GM19455 (cell line): Measurements from ENCODE around the gene RFPL2.
"Not testable (repeated sequence)": the region's sequence is repeated elsewhere in the genome, so short reads cannot be mapped to it uniquely, and the experiment has no call there.

Source experiments
- ATAC-seq: cut with Tn5 transposase; IDR thresholded peaks from one replicate; pipeline ENCODE4 v1.9.1; 2021; ENCODE audit not compliant: unreplicated experiment

RFPL2 gene

DNA sequence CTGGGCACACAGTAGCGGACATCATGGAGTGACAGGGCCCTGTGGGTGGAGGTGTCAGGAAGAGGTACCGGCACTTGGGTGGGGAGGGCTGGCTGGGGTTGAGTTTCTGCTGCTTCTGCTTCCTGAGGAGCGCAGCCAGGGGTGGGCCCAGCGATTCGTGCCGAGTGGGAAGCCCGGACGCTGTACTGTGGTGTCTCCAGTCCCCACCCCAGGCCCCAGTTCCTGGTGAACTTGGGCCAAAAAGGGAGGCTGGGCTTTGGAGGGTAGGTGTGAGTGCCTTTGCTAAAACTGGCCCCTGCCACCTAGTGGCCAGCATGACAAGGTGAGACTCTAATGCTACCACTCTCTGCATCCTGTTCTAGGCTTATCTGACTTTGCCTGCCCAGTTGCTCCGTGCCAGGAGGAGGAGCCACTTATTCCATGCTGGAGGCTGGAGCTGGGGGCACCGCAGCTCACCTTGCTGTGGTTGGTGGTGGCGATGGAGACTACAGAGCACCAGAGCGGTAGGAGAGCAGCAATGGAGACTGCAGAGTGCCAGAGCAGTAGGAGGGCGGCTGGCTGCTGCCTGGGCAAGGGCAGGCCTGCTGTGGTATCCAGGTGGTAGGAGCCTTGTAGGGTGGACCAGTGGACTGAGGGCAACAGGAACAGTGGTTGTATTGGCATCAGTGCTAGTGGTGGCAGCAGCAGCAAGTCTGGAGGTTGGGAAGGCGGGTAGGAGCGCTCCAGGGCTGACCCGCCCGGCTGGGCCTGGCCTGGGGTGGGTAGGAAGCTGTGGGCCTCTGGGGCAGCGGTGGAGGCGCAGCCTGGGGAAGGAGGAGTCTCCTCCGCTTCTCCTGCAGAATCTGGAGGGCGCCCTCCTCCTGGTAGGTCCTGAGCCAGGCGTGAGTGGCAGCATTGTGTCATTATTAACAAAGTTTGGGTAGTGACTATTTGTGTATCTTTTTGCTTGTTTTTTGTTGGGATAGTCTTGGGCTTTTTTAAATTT, 2.2 kb upstream of the RFPL2 start:
- ATAC-seq: no peak

DNA sequence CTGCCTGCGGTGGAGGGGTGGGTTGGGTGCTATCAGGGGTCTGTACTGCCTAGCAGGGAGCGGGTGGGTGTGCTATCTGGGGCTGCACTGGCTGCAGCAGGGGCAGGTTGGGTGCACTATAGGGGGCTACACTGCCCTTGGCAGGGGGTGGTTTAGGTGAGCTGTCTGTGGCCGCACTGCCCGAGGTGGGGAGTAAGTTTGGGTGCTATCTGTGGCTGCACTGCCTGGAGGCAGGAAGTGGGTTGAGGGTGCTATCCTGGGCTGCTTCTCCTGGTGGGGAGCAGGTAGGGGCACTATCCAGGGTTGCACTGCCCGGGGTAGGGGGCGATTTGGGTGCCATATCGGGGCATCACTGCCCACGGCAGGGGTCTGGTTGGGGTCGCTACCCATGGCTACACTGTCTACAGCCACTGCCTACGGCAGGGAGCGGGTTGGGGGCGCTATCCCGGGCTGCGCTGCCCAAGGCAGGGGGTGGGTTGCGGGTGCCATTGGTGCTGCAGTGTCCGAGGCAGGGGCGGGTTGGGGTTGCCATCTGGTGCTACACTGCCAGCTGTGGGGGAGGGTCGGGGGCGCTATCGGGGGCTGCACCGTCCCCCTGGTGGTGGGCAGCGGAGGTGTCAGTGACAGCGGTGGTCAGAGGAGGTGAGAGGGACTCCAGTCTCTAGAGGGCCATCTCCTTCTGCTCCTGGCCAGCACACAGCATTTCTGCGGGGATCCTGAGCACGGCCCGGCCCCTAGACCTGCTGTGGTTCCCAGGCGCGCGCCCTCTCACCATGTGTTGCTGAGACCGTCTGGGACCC, 1.3 kb upstream of the RFPL2 start:
- no peak for ATAC-seq

DNA sequence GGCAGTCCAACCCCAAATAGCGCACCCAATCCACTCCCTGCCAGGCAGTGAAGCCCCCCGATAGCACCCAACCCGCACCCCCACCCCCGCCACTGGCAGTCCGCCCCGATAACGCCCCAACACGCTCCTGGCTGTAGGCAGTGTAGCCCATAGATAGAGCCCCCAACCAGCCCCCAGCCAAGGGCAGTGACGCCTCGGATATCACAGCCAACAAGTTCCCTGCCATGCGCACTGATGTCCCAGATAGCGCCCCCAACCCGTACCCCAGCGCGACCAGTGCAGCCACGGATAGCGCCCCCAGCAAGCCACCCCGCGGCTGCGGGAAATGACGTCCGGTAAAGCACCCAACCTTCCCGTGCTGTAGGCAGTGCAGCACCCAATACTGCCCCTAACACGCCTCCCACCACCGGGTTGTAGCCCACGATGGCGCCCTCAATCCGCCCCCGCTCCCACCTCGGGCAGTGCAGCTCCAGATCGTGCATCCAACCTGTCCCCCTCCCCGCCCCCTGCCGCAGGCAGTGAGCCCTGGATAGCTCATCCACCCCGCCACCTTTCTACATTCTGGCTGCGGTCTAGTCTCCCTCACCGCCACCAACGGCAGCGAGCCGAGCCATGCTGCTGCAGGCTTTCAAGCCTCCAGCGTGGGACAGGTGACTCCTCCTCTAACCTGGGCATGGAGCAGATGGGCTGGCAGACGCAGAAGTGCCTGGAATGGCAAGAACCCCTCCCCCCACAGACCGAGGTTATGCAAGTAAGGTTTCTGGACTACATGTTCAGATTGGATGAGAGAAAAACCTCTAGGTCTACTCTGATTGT, 625 bp downstream of the RFPL2 start:
- ATAC-seq: no peak

DNA sequence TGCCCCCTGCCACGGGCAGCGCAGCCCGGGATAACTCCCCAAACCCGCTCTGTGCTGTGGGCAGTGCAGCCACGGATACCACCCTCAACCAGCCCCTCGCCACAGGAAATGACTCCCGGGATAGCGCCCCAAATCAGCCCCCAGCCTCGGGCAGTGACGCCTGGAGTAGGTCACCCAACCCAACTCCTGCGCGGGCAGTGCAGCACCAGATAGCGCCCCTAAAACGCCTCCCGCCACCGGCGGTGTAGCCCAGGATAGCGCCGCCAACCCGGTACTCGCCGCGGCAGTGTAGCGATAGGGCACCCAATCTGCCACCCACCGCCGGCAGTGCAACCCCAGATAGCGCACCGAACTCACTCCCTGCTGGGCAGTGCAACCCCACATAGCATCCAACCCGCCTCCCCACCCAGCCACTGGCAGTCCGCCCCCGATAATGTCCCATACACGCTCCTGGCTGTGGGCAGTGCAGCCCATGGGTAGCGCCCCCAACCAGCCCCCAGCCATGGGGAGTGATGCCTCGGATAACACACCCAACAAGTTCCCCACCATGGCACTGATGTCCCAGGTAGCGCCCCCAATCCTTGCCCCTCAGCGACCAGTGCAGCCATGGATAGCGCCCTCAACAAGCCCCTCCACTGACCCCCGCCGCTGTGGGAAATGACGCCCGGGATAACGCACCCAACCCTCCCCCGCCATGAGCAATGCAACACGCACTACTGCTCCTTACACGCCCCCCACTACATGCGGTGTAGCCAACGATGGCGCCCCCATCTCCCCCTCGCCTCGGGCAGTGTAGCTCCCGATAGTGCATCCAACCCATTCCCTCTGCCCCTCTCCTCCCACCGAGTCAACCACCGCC, 1.5 kb downstream of the RFPL2 start:
- ATAC-seq: no peak

DNA sequence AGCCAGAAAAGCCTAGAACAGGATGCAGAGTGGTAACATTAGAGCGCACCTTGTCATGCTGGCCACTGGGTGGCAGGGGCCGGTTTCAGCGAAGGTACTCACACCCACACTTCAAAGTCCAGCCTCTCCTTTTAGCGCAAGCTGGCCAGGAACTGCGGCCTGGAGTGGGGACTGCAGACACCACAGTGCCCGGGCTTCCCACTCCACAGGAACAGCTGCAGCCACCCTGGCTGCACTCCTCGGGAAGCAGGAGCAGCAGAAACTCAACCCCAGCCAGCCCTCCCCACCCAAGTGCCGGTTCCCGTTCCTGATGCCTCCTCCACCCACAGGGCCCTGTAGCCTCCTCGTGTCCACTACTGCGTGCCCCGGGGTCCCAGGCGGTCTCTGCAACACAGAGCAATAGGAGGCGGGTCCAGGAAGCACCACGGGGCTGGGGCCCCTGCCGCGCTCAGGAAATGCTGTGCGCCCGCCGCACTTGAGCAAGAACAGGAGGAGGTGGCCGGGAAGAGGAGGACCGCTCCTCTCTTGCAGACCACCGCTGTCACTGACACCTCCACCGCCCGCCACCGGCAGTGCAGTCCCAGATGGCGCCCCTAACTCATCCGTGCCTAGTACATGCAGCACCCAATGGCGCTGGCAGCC, 2.2 kb downstream of the RFPL2 start:
- ATAC-seq: no peak

DNA sequence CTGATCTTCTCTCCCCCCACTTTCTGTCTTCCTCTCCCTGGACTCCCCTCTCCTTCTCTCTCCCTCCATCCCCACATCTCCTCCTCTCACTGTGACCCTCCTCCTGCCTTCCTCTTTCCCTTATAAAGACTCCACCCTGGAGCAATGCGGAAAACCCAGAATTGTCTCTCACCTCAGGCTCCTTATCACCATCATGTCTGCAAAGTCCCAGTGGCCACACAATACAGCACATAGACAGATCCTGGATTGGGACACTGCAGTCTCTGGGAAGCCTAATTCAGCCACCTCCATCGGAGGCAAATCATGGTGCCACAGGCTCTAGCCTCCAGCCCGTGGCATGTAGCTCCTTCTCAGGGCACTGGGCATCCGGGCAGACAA, 2.7 kb downstream of the RFPL2 start:
- ATAC-seq: no peak

DNA sequence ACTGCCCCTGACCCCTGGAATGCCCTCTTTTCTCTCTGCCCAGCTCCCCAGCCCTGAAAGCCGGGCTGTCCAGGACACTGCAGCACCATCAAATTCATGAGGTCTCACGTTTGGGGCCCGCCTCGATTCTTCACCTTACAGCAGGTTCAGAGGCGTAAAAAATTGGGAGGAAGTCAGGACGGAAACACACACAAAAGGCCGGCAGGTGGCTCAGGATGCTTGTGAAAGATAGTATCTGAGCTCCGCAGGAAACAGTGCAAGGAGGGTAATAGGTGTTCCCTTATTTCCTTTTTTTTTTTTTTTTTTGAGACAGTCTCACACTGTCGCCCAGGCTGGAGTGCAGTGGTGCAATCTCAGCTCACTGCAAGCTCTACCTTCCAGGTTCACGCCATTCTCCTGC, 4.1 kb downstream of the RFPL2 start:
- no peak for ATAC-seq

DNA sequence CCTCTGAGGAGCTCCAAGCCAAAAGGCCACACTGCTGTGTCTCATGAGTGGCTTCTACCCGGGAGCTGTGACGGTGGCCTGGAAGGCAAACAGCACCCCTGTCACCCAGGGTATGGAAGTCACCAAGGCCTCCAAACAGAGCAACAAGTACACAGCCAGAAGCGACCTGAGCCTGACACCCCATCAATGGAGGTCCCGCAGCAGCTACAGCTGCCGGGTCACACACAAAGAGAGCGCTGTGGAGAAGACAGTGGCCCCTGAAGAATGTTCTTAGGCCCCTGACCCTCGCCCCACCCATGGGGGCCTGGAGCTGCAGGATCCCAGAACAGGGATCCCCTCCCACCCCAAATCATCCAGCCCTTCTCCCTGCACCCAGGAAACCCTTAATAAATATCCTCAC, 4.9 kb downstream of the RFPL2 start:
- no peak for ATAC-seq

DNA sequence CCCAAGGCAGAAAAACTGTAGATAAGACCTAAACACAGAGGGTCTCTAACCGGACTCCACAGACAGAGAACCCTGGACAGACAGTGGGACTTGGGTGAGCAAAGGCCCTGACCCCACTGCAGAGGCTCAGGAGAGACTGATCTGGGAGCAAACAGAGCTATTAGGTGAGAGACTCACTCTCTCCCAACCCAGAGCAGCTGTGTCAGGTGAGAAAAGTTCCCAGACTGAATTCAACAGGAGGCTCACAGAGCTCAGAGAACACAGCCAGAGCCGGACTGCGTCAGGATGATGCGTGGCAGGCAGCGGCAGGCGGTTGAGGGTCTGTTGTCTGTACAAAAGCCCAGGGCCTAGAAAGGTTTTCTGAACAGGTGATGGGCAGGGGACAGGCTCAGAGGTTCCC, 5.5 kb downstream of the RFPL2 start:
- ATAC-seq: no peak

DNA sequence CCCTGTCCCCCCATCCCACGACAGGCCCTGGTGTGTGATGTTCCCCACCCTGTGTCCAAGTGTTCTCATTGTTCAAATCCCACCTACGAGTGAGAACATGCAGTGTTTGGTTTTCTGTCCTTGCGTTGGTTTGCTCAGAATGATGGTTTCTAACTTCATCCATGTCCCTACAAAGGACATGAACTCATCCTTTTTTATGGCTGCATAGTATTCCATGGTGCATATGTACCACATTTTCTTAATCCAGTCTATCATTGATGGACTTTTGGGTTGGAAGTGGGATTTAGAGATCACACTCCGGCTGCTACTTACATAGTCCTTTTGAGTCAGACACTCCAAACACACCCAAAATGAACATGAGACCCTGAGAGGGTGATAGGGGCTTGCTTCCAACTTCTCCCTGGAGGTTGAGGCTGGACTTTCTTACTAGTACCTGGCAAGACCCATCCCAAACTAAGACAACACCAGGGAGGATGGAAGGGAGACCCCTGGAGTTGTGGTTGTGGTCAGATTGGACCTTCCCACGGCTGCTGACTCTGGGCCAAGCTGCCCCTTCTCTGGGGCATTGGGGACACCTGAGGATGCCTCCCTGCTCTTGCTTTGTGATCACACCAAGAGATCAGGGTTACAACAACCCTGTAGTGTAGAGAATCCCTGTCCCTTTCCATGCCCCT, 7.2 kb downstream of the RFPL2 start:
- not testable (repeated sequence) for ATAC-seq

DNA sequence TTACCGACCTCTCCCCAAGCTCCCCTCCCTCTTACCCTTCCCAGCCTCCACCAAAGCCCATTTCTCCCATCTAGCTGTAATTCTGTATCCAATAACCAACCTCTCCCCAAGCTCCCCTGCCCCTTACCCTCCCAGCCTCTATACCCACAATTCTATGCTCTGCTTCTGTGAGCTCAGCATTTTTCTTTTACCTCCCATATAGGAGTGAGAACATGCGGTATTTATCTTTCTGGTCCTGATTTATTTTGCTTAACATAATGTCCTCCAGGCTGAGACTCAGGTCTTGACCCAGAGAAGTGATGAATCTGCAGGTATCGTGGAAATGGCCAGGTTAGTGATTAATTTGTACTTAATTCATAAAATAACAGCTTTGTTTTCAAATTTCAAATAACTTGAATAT, 9.0 kb downstream of the RFPL2 start:
- not testable (repeated sequence) for ATAC-seq

DNA sequence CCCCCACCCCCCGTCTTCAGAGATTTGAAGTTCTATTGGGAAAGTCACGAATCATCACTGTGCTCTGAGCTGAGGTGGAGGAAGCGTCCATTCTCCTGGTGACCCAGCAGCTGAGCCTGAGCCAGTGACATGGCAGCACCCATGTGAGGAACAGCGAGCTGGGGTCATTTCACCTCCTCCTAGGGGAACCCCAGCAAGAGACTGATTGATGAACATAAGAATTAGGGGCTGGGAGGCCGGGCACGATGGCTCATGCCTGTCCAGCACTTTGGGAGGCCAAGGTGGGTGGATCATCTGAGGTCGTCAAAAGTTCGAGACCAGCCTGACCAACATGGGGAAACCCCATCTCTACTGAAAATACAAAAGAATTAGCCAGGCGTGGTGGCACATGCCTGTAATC, 11.5 kb downstream of the RFPL2 start:
- ATAC-seq: not testable (repeated sequence)

DNA sequence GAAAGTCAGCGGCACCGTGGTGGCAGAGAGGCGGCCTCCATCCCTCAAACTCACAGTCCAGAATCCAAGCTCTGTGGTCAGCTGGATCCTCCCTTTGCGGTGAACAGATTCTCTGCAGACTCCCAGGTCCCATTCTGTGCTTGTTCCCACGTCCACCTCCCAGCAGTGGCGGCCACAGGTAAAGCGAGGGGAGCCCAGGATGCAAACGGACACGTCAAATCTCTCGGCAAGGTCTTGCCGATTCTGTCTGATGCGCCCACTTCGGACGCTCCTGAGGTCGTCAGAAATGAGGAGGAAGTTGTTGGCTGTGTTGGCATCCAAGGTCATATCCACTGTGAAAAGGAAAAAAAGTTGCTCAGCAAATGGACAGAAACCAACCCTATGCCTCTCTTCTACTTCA, 13.9 kb downstream of the RFPL2 start:
- not testable (repeated sequence) for ATAC-seq

DNA sequence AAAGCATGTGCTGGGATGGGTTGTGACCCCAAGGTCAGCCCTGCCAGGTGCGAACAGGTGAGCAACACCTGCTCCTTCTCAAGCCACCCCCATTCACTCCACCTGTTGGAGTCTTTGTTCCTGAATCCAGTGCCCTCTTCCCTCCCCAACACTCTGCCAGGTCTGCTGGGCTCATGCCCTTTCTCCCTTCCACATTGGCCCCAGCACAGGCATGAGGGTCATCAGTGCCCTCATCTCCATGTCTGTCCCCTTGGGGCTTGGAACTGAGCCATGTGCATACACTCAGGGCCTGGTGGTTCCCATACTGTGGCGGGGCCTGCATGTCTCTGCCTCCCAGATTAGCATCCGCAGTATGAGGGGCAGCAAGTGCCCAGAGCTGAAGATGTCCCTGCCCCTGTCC, 19.1 kb downstream of the RFPL2 start:
- ATAC-seq: no peak

DNA sequence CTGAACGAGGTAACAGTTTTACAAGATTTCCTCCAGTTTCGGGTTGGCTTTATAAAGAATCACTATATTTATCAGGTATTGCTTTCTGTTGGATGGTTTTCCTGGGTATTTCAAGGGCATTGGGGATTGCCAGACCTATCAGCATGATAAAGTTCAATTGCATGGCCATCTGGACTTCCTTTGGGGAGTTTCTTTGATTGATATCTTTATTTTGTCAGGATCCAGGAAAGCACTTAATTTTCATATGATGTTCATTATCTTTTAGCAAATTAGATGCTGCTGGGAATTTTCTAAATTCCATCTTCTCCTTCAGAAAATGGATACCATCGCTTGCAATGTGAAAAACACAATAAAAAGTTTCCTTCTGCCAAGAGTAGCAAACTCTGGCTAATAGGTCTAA, 21.2 kb downstream of the RFPL2 start:
- no peak for ATAC-seq

DNA sequence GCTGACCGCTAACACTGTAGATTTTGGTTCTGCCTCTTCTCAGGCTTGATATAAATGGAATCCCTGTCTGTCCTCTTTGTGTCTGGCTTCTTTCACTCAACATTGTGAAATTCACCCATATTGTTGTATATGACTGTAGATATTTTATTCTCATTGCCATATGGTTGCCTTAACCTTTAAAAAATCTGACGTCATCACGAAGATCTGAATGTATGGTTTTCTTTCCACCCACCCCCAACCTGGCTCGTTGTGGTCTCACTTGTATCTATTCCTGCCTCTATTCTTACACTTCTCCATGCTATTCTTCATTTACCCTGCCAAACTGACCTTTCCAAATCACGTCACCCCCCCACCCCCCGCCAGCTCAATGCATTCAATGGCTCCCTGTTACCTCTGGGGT, 23.8 kb downstream of the RFPL2 start:
- ATAC-seq: no peak

DNA sequence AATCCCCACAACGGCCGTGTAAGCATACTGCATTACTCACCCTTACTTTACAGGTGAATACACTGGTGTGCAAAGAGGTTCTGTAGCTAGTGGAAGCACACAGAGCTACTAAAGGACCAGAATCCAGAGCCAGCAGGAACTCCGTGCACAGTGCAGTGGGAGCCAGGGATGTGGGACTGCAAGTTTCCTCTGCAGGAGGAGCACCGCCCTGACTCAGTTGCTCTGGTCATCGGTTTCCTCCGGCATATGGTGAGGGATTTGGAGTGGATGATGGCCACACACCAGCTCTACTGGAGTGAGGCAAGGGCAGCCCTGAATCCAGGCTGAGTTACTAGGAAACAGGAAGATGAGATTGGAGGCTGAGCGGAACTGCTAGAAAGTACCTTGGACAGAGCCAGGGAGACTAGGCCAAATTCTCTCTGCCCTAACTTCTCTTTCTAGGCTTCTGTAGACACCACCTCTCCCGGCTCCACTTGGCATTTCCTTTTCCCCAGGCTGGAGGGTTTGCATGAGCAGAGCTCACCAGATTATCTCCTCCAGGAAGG, 27.6 kb downstream of the RFPL2 start:
- no peak for ATAC-seq

DNA sequence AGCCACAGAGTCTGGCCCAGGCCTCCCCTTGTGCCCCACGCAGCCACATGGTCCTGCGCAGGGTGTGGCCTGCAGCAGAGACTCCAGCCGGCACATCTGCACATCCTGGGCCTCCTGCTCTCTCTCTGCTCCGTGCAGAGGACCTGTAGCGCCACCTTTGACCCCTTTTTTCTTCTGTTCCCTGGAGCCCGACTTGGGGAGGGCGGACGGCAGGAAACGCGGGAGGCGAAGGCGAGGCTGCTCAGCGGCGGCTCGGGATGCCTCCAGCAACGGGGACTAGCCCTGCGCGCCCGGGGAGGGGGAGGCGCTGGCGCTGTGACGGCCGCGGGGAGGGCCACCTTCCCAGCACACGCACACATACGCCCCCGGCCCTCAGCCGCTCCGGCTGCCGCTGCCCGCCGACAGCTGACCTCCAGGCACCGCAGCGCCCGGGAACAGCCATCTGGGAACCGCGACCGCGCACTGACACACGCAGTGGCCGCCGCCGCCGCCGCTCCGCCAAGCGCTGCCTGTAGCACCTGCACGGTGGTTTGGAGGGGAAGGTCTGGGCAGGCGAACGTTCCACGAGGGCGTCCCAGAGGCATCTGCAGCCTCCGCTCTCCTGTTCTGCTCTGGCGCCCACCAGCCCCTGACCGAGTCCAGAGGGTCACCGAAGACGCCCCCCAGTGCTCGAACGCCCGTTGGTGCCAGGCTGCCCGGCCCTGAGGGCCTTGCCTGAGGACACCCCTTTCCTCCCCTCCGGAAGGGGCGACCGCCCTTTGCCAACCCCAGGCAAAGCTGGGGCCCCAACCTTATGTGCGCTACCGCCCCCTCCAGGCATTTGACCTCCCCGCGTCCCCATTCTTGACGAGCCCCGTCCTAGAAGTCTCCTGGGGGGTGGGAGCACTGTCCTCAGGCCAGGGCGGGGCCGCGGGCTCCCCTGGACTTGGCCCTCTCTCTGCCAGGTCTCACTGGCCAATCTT, 28.9 kb downstream of the RFPL2 start:
- no peak for ATAC-seq
